ENCODE results near the gene OR2T5. TPM values are rescaled to one million over a fixed set of nuclear protein-coding genes. Genes with fewer than 3 reads are reported as not detected.

OR2T5 gene
- total and polyA plus RNA-seq, 10 of the 15 experiments (the other 5 are each of a cell fraction or from before 2014, with no cell fraction given), result 0.07 to 1.5 (median 0.59) TPM; not detected in 1

DNA sequence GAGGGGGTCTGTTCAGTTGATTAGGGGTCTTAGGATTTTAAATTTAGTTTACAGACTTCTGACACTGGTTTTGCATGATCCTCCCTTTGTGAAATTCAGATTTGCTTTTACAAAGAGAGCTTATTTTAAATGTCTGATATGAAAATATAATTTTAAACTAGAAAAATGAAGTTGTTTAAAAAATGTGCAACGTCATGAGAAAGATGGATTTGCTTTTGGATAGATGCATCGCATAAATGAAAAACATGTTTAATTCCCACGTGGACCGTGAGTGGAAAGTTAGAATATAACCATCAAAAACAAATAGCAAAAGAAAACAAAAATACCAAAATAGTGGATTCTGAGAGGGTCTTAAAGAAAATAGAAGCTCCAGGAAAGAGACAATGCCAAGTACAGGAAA is 17.2 kb upstream of the OR2T5 start:
- DNase-seq (ENCODE audit: low read depth, low spot score) (no peak), FAIRE-seq (no peak), ATAC-seq (no peak)
- peaks cover 0 to 3% of the 10 kb centered on the region in 2 experiments; a peak in 2 of 4 replicates for H3K36me3 ChIP-seq (ENCODE audit: control insufficient read depth in 2 of 2, insufficient read depth in 2 of 2, low read length in 1 of 2)
- 0 out of 2 replicates have a peak, but pooled peaks cover 4% of the 10 kb centered on the region for H3K4me1 ChIP-seq (ENCODE audit: control insufficient read depth, insufficient read depth, low read length)
- ChIA-PET RAD21 (ENCODE audit: unreplicated experiment) (interaction anchor here (0.9 to 1.0 kb wide), 3 partner anchors 65 to 334 kb away, joined by 3 to 5 read pairs (median 3); no protein-coding TSS in a partner anchor), SMC1A (ENCODE audit: uncharacterized antibody, unreplicated experiment) (interaction anchor here (0.6 to 1.8 kb wide), 7 partner anchors 9 to 334 kb away, joined by 3 to 8 read pairs (median 4); no protein-coding TSS in a partner anchor), CTCF (interaction anchor here (0.6 to 2.2 kb wide), 5 partner anchors 13 to 335 kb away, joined by 3 to 6 read pairs (median 3); no protein-coding TSS in a partner anchor), POLR2A (interaction anchor here (0.7 to 1.1 kb wide), 3 partner anchors 13 to 325 kb away, joined by 3 to 4 read pairs (median 3); no protein-coding TSS in a partner anchor)
- peaks cover 14% of the 10 kb centered on the region for H3K79me2 ChIP-seq (ENCODE audit: control insufficient read depth, insufficient read depth, low read length)
- H3K4me2 ChIP-seq (ENCODE audit: control insufficient read depth, insufficient read depth), result no peak overlapping the region
- no TSS peak for BruUV-seq (replicated peaks)
- intact Hi-C loops (cut with micrococcal nuclease; ENCODE audit: unreplicated experiment) (no loop called here), in situ Hi-C loops (cut with MboI) (no loop called here)
- H3K27me3 ChIP-seq (replicated peaks in 1 of 2; ENCODE audit: control insufficient read depth in 2 of 2, insufficient read depth in 2 of 2, low read length in 1 of 2), result no peaks in the 10 kb centered on the region
- H3K9ac ChIP-seq (ENCODE audit: control insufficient read depth, insufficient read depth, low read length), result no peak overlapping the region
- no peak overlapping the region for H3K27ac ChIP-seq (ENCODE audit: control insufficient read depth, insufficient read depth)
- TF ChIP-seq NR2F1 (conservative IDR thresholded peaks at IDR 0.05) (no peak), HDAC2 (IDR thresholded peaks at IDR 0.05) (no peak), KAT2A (conservative IDR thresholded peaks at IDR 0.05; ENCODE audit: control insufficient read depth, low read depth, low read length) (no peak), TAF1 (IDR thresholded peaks at IDR 0.05; ENCODE audit: borderline replicate concordance, low read depth, low read length) (no peak), BCL11A (IDR thresholded peaks at IDR 0.05; ENCODE audit: low read depth, low read length) (no peak), IKZF1 (conservative IDR thresholded peaks at IDR 0.05) (no peak), MYB (IDR thresholded peaks at IDR 0.05; ENCODE audit: borderline replicate concordance, low read depth, low read length) (no peak), BHLHE40 (IDR thresholded peaks at IDR 0.05; ENCODE audit: borderline replicate concordance in 1 of 2, low read depth in 2 of 2, low read length in 1 of 2) (no peak)
- TF ChIP-seq, protein P1, sequence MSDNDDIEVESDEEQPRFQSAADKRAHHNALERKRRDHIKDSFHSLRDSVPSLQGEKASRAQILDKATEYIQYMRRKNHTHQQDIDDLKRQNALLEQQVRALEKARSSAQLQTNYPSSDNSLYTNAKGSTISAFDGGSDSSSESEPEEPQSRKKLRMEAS (IDR thresholded peaks at IDR 0.05; ENCODE audit: low read depth, low read length), result no peak
- TF ChIP-seq, protein P2, sequence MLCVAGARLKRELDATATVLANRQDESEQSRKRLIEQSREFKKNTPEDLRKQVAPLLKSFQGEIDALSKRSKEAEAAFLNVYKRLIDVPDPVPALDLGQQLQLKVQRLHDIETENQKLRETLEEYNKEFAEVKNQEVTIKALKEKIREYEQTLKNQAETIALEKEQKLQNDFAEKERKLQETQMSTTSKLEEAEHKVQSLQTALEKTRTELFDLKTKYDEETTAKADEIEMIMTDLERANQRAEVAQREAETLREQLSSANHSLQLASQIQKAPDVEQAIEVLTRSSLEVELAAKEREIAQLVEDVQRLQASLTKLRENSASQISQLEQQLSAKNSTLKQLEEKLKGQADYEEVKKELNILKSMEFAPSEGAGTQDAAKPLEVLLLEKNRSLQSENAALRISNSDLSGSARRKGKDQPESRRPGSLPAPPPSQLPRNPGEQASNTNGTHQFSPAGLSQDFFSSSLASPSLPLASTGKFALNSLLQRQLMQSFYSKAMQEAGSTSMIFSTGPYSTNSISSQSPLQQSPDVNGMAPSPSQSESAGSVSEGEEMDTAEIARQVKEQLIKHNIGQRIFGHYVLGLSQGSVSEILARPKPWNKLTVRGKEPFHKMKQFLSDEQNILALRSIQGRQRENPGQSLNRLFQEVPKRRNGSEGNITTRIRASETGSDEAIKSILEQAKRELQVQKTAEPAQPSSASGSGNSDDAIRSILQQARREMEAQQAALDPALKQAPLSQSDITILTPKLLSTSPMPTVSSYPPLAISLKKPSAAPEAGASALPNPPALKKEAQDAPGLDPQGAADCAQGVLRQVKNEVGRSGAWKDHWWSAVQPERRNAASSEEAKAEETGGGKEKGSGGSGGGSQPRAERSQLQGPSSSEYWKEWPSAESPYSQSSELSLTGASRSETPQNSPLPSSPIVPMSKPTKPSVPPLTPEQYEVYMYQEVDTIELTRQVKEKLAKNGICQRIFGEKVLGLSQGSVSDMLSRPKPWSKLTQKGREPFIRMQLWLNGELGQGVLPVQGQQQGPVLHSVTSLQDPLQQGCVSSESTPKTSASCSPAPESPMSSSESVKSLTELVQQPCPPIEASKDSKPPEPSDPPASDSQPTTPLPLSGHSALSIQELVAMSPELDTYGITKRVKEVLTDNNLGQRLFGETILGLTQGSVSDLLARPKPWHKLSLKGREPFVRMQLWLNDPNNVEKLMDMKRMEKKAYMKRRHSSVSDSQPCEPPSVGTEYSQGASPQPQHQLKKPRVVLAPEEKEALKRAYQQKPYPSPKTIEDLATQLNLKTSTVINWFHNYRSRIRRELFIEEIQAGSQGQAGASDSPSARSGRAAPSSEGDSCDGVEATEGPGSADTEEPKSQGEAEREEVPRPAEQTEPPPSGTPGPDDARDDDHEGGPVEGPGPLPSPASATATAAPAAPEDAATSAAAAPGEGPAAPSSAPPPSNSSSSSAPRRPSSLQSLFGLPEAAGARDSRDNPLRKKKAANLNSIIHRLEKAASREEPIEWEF (IDR thresholded peaks at IDR 0.05; ENCODE audit: insufficient replicate concordance, low read depth, low read length), result no peak
- TF ChIP-seq, protein P3, sequence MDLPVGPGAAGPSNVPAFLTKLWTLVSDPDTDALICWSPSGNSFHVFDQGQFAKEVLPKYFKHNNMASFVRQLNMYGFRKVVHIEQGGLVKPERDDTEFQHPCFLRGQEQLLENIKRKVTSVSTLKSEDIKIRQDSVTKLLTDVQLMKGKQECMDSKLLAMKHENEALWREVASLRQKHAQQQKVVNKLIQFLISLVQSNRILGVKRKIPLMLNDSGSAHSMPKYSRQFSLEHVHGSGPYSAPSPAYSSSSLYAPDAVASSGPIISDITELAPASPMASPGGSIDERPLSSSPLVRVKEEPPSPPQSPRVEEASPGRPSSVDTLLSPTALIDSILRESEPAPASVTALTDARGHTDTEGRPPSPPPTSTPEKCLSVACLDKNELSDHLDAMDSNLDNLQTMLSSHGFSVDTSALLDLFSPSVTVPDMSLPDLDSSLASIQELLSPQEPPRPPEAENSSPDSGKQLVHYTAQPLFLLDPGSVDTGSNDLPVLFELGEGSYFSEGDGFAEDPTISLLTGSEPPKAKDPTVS (IDR thresholded peaks at IDR 0.05; ENCODE audit: low read depth, low read length), result no peak
- TF ChIP-seq, protein P4, sequence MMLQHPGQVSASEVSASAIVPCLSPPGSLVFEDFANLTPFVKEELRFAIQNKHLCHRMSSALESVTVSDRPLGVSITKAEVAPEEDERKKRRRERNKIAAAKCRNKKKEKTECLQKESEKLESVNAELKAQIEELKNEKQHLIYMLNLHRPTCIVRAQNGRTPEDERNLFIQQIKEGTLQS (IDR thresholded peaks at IDR 0.05; ENCODE audit: borderline replicate concordance, extremely low read depth, low read depth, low read length), result no peak
- TF ChIP-seq, protein P5, sequence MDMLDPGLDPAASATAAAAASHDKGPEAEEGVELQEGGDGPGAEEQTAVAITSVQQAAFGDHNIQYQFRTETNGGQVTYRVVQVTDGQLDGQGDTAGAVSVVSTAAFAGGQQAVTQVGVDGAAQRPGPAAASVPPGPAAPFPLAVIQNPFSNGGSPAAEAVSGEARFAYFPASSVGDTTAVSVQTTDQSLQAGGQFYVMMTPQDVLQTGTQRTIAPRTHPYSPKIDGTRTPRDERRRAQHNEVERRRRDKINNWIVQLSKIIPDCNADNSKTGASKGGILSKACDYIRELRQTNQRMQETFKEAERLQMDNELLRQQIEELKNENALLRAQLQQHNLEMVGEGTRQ (IDR thresholded peaks at IDR 0.05; ENCODE audit: borderline replicate concordance, low read depth, low read length), result no peak
- H4K20me1 ChIP-seq (ENCODE audit: control insufficient read depth, insufficient read depth), result no peaks in the 10 kb centered on the region
- 84% methylated on average over 4 of the region's 4 CpGs for WGBS (ENCODE audit: insufficient coverage, insufficient replicate concordance, low lambda C conversion rate, missing lambda C conversion rate)
- H2AFZ ChIP-seq (ENCODE audit: control insufficient read depth, low read depth, low read length), result no peak overlapping the region
- no peak overlapping the region for H3K4me3 ChIP-seq
- H3K9me3 ChIP-seq (replicated peaks; ENCODE audit: control insufficient read depth, insufficient read depth, low read length), result peaks cover 4% of the 10 kb centered on the region
